ENCODE results near the gene MCUR1. TPM values are rescaled to one million over a fixed set of nuclear protein-coding genes. Genes with fewer than 3 reads are reported as not detected.

The MCUR1 gene
- total RNA-seq, 1 experiment from 2014 or later: 33.1 TPM

GRCh38 chr6:13813621-13814175 is 659 bp downstream of the MCUR1 start:
- H3K36me3 ChIP-seq (ENCODE audit: control insufficient read depth, insufficient read depth, low read length): no peaks in the 10 kb centered on the region
- ChIA-PET POLR2A (interaction anchor here (0.6 to 0.9 kb wide), 2 partner anchors 14 to 104 kb away, joined by 3 read pairs; no protein-coding TSS in a partner anchor), CTCF (no interaction called here)
- BruUV-seq (replicated peaks): no TSS peak
- peaks cover 20% of the 10 kb centered on the region for H3K4me1 ChIP-seq (ENCODE audit: control insufficient read depth, insufficient read depth, low read length)
- intact Hi-C loops (cut with micrococcal nuclease; ENCODE audit: unreplicated experiment): no loop called here
- H3K4me3 ChIP-seq (ENCODE audit: low read depth in 2 of 2, low read length in 2 of 2): peak overlapping the region; percentile 71 to 91
- ATAC-seq (peak; percentile 83), DNase-seq (ENCODE audit: low read depth, low spot score) (no peak)
- in situ Hi-C loops (cut with HindIII; ENCODE audit: low pct_unique_long_range_greater_than_20kb, low sequenced_read_pairs): no loop called here
- no peaks in the 10 kb centered on the region for H3K9me3 ChIP-seq (ENCODE audit: control insufficient read depth, insufficient read depth, low read depth, low read length)
- H3K27ac ChIP-seq (ENCODE audit: low read length): peak overlapping the region; percentile 78
- TF ChIP-seq SIN3A (IDR thresholded peaks at IDR 0.05; ENCODE audit: borderline replicate concordance, insufficient read depth, low read depth, low read length) (no peak), POLR2AphosphoS5 (IDR thresholded peaks at IDR 0.05; ENCODE audit: low read depth, low read length) (no peak), TCF7L2 (IDR thresholded peaks at IDR 0.05; ENCODE audit: low read depth, low read length) (no peak)
- TF ChIP-seq, protein P1, sequence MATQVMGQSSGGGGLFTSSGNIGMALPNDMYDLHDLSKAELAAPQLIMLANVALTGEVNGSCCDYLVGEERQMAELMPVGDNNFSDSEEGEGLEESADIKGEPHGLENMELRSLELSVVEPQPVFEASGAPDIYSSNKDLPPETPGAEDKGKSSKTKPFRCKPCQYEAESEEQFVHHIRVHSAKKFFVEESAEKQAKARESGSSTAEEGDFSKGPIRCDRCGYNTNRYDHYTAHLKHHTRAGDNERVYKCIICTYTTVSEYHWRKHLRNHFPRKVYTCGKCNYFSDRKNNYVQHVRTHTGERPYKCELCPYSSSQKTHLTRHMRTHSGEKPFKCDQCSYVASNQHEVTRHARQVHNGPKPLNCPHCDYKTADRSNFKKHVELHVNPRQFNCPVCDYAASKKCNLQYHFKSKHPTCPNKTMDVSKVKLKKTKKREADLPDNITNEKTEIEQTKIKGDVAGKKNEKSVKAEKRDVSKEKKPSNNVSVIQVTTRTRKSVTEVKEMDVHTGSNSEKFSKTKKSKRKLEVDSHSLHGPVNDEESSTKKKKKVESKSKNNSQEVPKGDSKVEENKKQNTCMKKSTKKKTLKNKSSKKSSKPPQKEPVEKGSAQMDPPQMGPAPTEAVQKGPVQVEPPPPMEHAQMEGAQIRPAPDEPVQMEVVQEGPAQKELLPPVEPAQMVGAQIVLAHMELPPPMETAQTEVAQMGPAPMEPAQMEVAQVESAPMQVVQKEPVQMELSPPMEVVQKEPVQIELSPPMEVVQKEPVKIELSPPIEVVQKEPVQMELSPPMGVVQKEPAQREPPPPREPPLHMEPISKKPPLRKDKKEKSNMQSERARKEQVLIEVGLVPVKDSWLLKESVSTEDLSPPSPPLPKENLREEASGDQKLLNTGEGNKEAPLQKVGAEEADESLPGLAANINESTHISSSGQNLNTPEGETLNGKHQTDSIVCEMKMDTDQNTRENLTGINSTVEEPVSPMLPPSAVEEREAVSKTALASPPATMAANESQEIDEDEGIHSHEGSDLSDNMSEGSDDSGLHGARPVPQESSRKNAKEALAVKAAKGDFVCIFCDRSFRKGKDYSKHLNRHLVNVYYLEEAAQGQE (IDR thresholded peaks at IDR 0.05; ENCODE audit: insufficient read depth in 1 of 2, low read depth in 2 of 2, low read length in 1 of 2): no peak
- TF ChIP-seq, protein P2, sequence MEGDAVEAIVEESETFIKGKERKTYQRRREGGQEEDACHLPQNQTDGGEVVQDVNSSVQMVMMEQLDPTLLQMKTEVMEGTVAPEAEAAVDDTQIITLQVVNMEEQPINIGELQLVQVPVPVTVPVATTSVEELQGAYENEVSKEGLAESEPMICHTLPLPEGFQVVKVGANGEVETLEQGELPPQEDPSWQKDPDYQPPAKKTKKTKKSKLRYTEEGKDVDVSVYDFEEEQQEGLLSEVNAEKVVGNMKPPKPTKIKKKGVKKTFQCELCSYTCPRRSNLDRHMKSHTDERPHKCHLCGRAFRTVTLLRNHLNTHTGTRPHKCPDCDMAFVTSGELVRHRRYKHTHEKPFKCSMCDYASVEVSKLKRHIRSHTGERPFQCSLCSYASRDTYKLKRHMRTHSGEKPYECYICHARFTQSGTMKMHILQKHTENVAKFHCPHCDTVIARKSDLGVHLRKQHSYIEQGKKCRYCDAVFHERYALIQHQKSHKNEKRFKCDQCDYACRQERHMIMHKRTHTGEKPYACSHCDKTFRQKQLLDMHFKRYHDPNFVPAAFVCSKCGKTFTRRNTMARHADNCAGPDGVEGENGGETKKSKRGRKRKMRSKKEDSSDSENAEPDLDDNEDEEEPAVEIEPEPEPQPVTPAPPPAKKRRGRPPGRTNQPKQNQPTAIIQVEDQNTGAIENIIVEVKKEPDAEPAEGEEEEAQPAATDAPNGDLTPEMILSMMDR (IDR thresholded peaks at IDR 0.05): no peak
- no peaks in the 10 kb centered on the region for H3K27me3 ChIP-seq (ENCODE audit: control insufficient read depth, insufficient read depth, low read length)

GRCh38 chr6:13813026-13813425 is 1.3 kb downstream of the MCUR1 start:
- no peak for ATAC-seq
- no peak for DNase-seq (ENCODE audit: low read depth, low spot score)
- Histone ChIP-seq H3K27me3 (ENCODE audit: control insufficient read depth, insufficient read depth, low read length) (no peaks in the 10 kb centered on the region), H3K36me3 (ENCODE audit: control insufficient read depth, insufficient read depth, low read length) (no peaks in the 10 kb centered on the region), H3K9me3 (ENCODE audit: control insufficient read depth, insufficient read depth, low read depth, low read length) (no peaks in the 10 kb centered on the region), H3K27ac (ENCODE audit: low read length) (peak overlapping the region; percentile 78), H3K4me3 (ENCODE audit: low read depth in 2 of 2, low read length in 2 of 2) (peak overlapping the region; percentile 71 to 91), H3K4me1 (ENCODE audit: control insufficient read depth, insufficient read depth, low read length) (peaks cover 20% of the 10 kb centered on the region)
- CTCF ChIA-PET: no interaction called here
- intact Hi-C loops (cut with micrococcal nuclease; ENCODE audit: unreplicated experiment): no loop called here
- TF ChIP-seq TCF7L2 (IDR thresholded peaks at IDR 0.05; ENCODE audit: low read depth, low read length) (no peak), SIN3A (IDR thresholded peaks at IDR 0.05; ENCODE audit: borderline replicate concordance, insufficient read depth, low read depth, low read length) (0 out of 2 replicates have a peak, but pooled peaks have one; percentile 6)
- in situ Hi-C loops (cut with HindIII; ENCODE audit: low pct_unique_long_range_greater_than_20kb, low sequenced_read_pairs): no loop called here
- no TSS peak for BruUV-seq (replicated peaks)
- POLR2A ChIA-PET: no interaction called here

DNA sequence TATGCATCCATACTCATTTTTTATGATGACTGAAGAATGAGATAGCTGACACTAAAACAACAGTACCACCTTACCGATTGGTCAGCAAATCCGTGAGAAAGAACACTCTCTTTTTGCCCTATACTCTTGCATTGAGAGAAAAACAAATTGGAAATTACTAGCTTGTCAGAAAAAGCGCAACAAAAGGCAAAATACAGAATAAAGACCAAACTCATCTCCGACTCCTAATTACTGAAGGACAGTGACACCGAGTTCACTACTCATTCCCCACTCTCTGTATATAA is 2.1 kb downstream of the MCUR1 start:
- TF ChIP-seq TCF7L2 (IDR thresholded peaks at IDR 0.05; ENCODE audit: low read depth, low read length): no peak
- TF ChIP-seq SIN3A (IDR thresholded peaks at IDR 0.05; ENCODE audit: borderline replicate concordance, insufficient read depth, low read depth, low read length): no peak
- intact Hi-C loops (cut with micrococcal nuclease; ENCODE audit: unreplicated experiment) (no loop called here), in situ Hi-C loops (cut with HindIII; ENCODE audit: low pct_unique_long_range_greater_than_20kb, low sequenced_read_pairs) (no loop called here)
- POLR2A ChIA-PET: interaction anchor here (0.5 kb wide), 1 partner anchor 18 kb away, joined by 4 read pairs; no protein-coding TSS in a partner anchor
- DNase-seq (ENCODE audit: low read depth, low spot score) (no peak), ATAC-seq (no peak)
- BruUV-seq (replicated peaks): no TSS peak
- no peak overlapping the region for H3K4me3 ChIP-seq (ENCODE audit: low read depth in 2 of 2, low read length in 2 of 2)
- no peak overlapping the region for H3K27ac ChIP-seq (ENCODE audit: low read length)
- no peaks in the 10 kb centered on the region for H3K36me3 ChIP-seq (ENCODE audit: control insufficient read depth, insufficient read depth, low read length)
- H3K4me1 ChIP-seq (ENCODE audit: control insufficient read depth, insufficient read depth, low read length): peaks cover 20% of the 10 kb centered on the region
- CTCF ChIA-PET: no interaction called here
- no peaks in the 10 kb centered on the region for H3K27me3 ChIP-seq (ENCODE audit: control insufficient read depth, insufficient read depth, low read length)
- H3K9me3 ChIP-seq (ENCODE audit: control insufficient read depth, insufficient read depth, low read depth, low read length): no peaks in the 10 kb centered on the region

Measured in Panc1 (cell line).